ENCODE measurements around the gene RASSF8.

The RASSF8 gene

DNA sequence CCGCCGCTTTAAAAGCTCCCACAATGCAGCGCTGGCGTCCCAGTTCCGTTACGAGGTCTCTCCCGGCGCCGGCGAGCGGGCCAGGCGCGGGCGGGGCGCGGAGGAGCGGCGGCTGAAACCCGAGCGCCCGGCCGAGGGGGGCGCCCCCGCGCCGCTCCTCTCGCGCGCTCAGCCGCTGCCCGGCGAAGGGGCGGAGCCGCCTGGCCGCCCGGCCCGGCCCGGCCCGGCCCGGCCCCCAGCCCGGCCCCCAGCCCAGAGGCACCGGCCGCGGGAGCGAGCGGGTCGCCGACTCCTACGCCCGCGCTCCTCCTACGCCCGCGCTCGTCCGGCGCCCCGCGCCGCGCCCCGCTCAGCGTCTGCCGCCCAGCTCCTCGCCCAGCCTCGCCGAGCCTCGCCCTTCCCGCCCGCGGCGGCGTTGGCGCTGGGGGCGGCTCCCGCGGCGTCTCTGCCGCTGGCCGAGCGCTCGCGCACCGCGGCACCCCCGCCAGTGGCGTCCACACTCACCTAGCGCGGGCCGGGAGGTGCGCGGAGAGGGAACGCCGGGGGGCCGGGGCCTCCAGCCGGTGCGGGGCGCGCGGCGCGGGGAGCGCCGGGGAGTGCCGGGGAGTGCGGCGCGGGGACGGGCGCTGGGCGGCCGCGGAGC lies at the start of gene RASSF8:
TSS of gene RASSF8 (plus strand) at position 255 of the 643 bp plus-strand sequence. CDS start 96,662 bp downstream, outside the sequence.
- peak; percentile 64 to 78 for DNase-seq

GRCh38 chr12:25914551-25914950 lies 43.9 kb upstream of the RASSF8 start:
- DNase-seq, result no peak

GRCh38 chr12:25924491-25925001 lies 33.9 kb upstream of the RASSF8 start:
- no peak for DNase-seq

GRCh38 chr12:25925064-25925463 lies 33.4 kb upstream of the RASSF8 start:
- DNase-seq, result no peak

- no peak for DNase-seq
Observed at GRCh38 chr12:25926536-25926935, 31.9 kb upstream of the RASSF8 start.

DNA sequence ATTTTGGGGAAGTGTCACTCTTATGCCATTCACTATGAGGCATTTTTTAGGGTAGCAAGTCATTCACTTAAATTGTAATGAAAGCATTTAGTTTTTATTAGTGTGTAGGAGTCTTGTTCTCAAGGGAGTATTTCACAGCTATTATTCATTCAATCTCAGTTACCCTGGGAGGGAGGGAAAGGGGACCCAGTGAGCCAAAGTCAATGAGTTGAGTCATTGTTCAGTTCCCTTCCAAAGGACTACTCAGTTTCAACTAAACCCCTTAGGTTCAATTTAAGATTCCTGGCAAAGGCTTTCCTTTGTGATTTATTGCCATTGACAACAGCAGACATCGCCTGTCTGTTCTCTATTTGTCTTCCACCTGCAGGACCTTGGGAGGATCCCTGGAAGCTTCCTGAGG lies 29.3 kb upstream of the RASSF8 start:
- DNase-seq, result no peak

DNA sequence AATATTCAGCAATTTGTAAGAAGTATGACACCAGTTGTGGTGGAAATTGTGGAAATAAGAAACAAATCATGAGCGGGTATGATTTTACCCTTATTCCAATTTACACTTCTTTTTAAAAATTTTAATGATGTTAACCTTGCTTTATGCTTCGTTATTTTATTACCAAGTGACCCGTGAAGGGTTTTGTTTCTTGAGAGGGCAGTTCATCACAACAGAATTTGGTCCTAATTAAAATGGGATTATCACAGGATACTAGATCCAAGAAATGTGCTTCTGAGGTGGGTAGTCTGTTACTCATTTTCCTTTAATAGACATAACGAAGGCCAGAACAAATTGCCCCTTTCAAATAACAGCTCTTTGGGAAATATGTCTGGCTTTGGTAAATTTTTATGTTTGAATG lies 25.5 kb upstream of the RASSF8 start:
- no peak for DNase-seq

- no peak for DNase-seq
Observed at GRCh38 chr12:25934456-25934855, 24.0 kb upstream of the RASSF8 start.

DNA sequence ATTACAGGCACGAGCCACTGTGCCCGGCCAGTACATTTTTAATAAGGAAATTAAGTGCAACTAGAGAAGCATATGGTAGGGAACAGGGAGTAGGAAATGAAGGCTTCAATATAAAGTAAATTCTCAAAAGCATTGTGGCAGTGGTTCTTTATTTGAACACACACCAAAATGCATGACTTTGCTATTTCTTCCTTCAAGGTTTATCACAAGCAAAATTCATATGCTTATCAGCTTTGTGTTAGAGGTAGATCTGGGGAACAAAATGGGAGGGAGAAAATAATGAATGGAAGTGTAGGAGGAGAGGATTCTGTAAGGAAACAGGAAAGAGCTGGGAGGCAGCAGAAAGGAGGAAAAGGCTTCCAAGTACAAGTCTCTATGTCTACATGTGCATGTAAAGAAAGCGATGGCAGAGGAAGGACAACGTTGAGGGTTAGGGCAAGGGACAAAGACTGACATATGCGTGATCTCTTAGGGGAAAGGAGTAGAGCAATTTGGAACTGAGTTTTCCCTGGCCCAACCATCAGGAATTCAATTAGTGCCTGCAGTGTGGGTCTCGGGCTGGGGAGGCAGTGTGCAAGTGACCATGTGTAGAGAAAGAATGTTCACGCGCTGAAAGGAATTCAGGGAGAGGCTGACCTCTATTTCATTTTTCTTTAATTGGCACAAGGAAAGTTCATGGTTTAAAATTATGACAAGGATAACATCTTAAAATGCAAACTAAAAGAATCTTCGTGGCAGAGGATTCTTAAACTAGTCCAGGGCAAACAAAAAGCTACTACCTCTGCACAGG lies 22.9 kb upstream of the RASSF8 start:
- no peak for DNase-seq

DNA sequence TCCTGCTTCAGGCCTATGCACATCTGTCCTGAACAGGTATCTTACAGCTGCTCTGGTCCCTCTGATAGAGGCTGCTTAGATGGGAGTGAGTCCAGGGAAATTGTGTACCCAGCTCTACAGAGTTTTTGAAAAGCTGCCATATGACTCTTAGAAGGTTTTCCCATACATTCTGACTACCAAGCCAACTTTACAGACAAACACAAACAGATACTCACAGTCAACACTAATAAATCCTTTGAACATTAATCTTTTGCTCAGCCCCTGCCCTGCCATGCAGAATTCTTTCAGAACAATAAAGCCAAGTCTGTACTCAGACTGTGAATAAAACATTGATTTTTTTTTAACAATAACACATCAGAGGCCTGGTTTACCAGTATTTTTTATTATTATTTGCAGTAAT lies 21.4 kb upstream of the RASSF8 start:
- DNase-seq, result no peak

DNA sequence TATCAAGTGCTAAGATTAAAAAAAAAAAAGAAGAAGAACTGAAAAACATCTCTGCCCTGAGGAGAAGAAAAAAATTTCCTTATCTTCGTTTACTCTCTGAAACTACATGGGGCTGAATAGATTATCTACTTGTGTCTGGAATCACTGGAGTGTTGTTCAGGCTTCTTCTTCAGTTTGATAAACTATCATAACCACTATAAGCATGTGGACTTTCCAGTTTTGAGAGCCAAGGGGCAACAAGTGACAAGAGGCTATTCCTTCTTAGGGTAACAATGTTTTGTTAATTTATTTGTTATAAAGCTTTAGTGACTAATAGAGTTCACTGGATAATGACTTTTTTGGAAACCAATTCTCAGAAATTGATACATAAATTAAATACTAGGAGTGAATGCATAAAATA lies 19.9 kb upstream of the RASSF8 start:
- no peak for DNase-seq

GRCh38 chr12:25939606-25940005 lies 18.9 kb upstream of the RASSF8 start:
- no peak for DNase-seq

- DNase-seq, result no peak
Observed at GRCh38 chr12:25940886-25941285, 17.6 kb upstream of the RASSF8 start.

DNA sequence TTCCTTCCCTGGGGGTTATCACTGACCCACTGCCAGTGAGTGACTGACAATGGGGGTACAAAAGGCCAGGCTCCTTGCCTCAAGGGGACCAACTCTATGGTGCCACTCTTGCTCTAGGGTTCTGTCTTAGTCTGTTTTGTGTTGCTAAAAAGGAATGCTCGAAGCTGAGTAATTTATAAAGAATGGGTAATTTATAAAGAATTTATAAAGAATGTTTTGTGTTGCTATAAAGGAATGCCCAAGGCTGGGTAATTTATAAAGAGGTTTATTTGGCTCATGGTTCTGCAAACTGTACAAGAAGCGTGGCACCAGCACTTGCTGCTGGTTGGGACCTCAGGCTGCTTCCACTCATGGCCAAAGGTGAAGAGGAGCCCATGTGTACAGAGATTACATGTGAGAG lies 15.8 kb upstream of the RASSF8 start:
- DNase-seq, result no peak

DNA sequence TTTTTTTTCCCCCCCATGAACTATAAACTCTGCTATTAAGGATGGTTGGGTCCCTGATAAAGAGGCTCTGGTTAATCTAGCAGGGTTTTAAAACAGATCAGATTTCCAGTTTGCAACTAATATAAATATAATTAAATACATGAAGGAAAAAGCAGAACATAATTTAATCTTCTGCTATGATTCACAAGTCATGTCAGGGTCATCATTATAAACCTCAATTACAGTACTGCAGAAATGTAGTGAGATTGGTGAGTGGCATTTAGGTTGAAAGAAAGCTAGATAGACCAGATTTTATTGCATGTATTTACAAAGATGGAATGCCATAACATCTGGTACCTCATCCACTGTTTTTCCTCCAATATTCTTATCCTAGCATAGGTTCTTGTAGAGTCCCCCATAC lies 14.5 kb upstream of the RASSF8 start:
- no peak for DNase-seq

DNA sequence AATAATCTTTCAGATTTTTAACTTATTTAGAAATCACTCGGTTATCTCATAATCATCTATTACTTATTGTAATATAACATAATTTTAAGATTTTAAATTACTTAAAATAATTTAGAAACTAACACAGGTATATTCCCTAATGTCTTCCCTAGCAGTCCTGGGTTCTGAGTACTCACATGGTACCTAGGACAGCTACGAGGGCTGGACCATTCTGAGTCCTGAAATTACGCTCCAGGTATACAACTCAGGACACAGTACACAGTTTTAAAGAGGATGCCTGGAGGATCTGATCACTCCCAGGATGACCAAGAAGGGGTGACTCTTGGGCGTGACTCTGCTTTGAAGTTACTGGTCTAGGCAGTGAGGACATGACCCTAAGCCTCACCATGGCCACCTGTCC lies 9.1 kb upstream of the RASSF8 start:
- DNase-seq, result no peak

DNA sequence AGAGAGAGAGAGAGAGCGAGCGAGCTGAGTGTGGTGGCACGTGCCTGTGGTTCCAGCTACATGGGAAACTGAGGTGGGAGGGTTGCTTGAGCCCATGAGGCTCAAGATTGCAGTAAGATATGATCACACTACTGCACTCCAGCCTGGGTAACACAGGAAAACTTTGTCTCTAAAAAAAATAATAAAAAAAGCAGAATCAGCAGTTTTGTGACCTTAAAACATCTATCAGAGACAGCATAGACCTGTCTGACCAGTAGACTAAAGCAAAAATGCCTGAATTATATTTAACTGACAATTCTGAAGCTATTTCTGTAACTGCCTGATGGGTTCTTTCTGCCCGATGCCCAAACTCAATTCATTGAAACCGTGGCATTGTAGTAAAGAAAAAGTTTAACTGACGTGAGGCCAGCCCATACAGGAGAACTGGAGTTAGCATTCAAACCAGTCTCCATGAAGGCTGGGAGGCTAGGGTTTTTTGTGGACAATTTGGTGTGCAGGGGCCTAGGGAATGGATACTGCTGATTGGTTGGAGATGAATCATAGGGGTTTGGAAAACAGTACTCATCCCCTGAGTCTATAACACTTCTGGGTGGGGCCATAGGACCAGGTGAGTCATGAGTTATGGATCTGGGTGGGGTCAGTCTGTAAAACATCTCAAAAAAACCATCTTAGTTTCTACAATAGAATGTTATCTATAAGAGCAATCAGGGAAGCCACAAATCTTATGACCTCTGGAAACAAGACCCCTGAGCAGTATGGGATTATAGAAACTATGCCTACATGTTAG lies 8.0 kb upstream of the RASSF8 start:
- no peak for DNase-seq

GRCh38 chr12:25957793-25958427 lies 572 bp upstream of the RASSF8 start:
- DNase-seq, result no peak

DNA sequence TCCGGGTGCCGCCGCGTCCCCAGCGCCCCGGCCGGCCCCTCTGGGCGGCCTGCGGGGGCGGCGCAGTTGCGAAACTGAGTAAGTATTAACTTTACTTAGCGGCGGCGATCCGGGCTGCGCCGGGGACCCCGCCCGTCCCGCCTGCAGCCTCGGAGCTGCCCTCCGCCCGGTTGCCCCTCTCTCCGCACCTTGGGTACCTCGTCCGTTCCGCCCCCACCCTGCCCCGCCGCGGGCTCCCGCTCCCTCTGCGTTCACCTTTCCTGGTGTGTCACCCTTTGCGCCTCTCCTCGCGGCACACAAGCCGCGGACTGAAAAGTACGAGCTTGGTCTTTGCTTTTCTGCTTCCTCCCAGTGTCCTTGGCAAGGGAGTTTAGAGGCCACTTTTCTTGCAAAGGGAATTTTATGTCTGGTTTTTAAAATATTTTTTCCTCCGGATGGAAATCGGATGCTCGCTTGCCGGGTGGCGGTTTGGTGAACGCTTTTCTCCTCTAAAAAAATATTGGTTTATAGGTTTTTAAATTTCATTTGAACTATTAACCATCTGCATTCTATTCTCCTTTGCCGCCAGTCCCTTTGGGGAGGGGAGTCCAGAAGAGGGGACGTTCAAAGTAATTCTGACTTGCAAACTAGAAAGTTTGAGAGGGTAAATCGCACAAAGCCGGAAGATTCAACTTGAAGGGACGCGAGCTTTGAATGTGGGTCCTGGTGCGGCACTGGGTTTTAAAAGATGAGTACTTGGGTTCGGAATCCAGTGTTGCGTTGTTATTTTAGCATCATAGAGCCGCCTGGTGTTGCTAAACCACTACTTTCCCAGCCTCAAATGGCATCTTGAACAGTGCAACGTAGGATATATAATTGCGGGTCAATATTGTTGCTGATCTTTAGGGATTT lies 834 bp downstream of the RASSF8 start:
- DNase-seq, result no peak

- no peak for DNase-seq
Observed at GRCh38 chr12:25960143-25960542, 1.7 kb downstream of the RASSF8 start.

GRCh38 chr12:25960961-25961360 lies 2.5 kb downstream of the RASSF8 start:
- DNase-seq, result no peak

DNA sequence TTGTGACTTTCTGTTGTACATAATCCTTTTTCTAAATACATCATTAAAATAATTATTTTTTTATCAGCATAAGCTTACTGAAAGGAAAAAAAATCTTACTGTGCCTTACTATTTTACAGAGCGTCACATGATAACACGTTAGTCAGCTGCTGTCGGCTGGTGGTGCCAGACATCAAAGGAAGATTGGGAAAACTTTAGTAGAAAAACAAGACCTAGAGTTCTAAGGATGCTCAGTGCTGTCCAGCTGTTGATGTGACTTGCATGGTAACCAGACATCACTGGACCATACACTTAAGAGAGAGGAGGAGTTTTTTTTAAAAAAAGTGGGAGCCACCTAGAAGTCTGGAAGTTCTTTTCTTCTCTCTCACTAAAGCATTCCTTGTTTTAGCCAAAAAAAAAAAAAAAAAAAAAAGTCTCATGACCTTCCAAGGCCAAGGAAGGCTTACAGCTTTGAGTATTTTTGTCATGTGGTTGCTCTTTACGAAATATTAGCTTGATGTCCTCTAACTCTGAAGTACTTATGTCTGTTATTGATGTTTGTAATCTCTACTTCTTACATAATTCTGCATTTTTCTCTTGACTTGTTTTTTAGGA lies 4.5 kb downstream of the RASSF8 start:
- no peak for DNase-seq
